HepG2 (cell line): Measurements from ENCODE around the gene CTIF. TPM values are rescaled to one million over a fixed set of nuclear protein-coding genes. Genes with fewer than 3 reads are reported as not detected.

ENCODE experiments used
- ARID5B ChIP-seq: IDR thresholded peaks from 2 replicates; pipeline ENCODE4 v1.4.0; 2020; ENCODE audit warnings: mild to moderate bottlenecking, missing genetic modification reagents
- KLF9 ChIP-seq: IDR thresholded peaks from 2 replicates; pipeline ENCODE4 v1.6.1; 2016; ENCODE audit warnings: low read depth
- MED1 ChIP-seq: sonication (generic); formaldehyde crosslinking; IDR thresholded peaks from 2 replicates; pipeline ENCODE4 v1.4.0; 2020; ENCODE audit warnings: missing genetic modification reagents
- NFIC ChIP-seq: IDR thresholded peaks from 2 replicates; pipeline ENCODE4 v1.6.1; 2012; ENCODE audit warnings: mild to moderate bottlenecking, low read length, inconsistent platforms
- SMARCE1 ChIP-seq: fragments of 450-650 bp; IDR thresholded peaks from 2 replicates; pipeline ENCODE4 v1.6.1; 2017; ENCODE audit warnings: borderline replicate concordance
- ZBTB49 ChIP-seq: sonication (generic); formaldehyde crosslinking; IDR thresholded peaks from 2 replicates; pipeline ENCODE4 v1.4.0; 2020; ENCODE audit warnings: missing genetic modification reagents, borderline replicate concordance
- ZNF281 ChIP-seq: sonication (generic); formaldehyde crosslinking; IDR thresholded peaks from 2 replicates; pipeline ENCODE4 v1.4.0; 2020; ENCODE audit warnings: missing genetic modification reagents, borderline replicate concordance
- ZNF576 ChIP-seq: sonication (generic); formaldehyde crosslinking; IDR thresholded peaks from 2 replicates; pipeline ENCODE4 v1.4.0; 2020; ENCODE audit warnings: mild to moderate bottlenecking, missing genetic modification reagents
- ZNF687 ChIP-seq: sonication (generic); formaldehyde crosslinking; IDR thresholded peaks from 2 replicates; pipeline ENCODE4 v1.5.1; 2020; ENCODE audit warnings: mild to moderate bottlenecking, missing genetic modification reagents, moderate library complexity
- ZNF703 ChIP-seq: sonication (generic); formaldehyde crosslinking; IDR thresholded peaks from 2 replicates; pipeline ENCODE4 v1.5.1; 2020; ENCODE audit warnings: missing genetic modification reagents, mild to moderate bottlenecking, moderate library complexity, borderline replicate concordance
- ZNF766 ChIP-seq: sonication (generic); formaldehyde crosslinking; IDR thresholded peaks from 2 replicates; pipeline ENCODE4 v1.5.0; 2020; ENCODE audit warnings: missing genetic modification reagents, borderline replicate concordance
- ZNF790 ChIP-seq: sonication (generic); formaldehyde crosslinking; IDR thresholded peaks from 2 replicates; pipeline ENCODE4 v1.8.0; 2022; ENCODE audit warnings: missing genetic modification reagents, mild to moderate bottlenecking, borderline replicate concordance
- polyA plus RNA-seq, 8 experiments: library from polyadenylated mRNA; depleted of rRNA in 3 of 8; stranded (reverse) in 7 of 8; unstranded in 1 of 8; fragments of >200 nt; fragmentation: Illumina TruSeq in 4 of 8; extraction: Trizol in 4 of 8; gene quantifications; 2 replicates each; pipeline versions ENCODE4 v1.2.1 to v1.2.3, GENCODE V29; 2011 to 2016; ENCODE audit warnings: low read depth in 4 of 8, missing spikeins in 1 of 8, mixed read lengths in 1 of 8; ENCODE audit not compliant: insufficient read depth in 1 of 8
- total RNA-seq, 5 experiments: library from RNA; depleted of rRNA; stranded (reverse); fragments of >200 nt; fragmentation: Illumina TruSeq; extraction: Trizol; gene quantifications; 2 replicates each; pipeline ENCODE4 v1.2.3, GENCODE V29; 2016; ENCODE audit warnings: low read depth in 1 of 5

Gene CTIF
- total and polyA plus RNA-seq, 2 of the 13 experiments (the other 11 are each of a cell fraction or from before 2014, with no cell fraction given) = 18.2 to 28.0 TPM

- TF ChIP-seq ZNF766 (no peak), ZNF687 (no peak), ZNF576 (CRISPR knock-in tag) (no peak), NFIC (no peak), ZNF281 (no peak), SMARCE1 (no peak), ZNF790 (CRISPR knock-in tag) (no peak), MED1 (no peak), ZBTB49 (no peak), ZNF703 (no peak), KLF9 (CRISPR knock-in tag) (no peak), ARID5B (CRISPR knock-in tag) (no peak)
These were observed 349.3 kb downstream of the CTIF start (continued) for GRCh38 chr18:48887905-48888772.
